Gastrocnemius medialis (tissue), 4 donors: ENCODE results near the gene VEGFC. TPM values are rescaled to one million over a fixed set of nuclear protein-coding genes. Genes with fewer than 3 reads are reported as not detected.

Experiments
- ATAC-seq, 2 donors: fragments of 150-250 bp; one replicate each; pipeline ENCODE4 v1.9.1; 2016
- DNase-seq, 2 donors: peaks; one replicate each; pipeline ENCODE4 v3.0.0-alpha.2; 2019
- H3K27ac ChIP-seq, 4 donors: fragments of 200-600 bp; sonication (generic); 1 replicate in 1 of 4; 2 replicates in 3 of 4; pipeline ENCODE4 v1.5.1; 2016 to 2018; ENCODE audit warnings: mild to moderate bottlenecking in 2 of 4, moderate library complexity in 1 of 4
- H3K27me3 ChIP-seq, 3 donors: fragments of 200-600 bp; sonication (generic) in 2 of 3; 1 replicate in 1 of 3; 2 replicates in 2 of 3; pipeline versions ENCODE4 v1.5.1 to v1.6.0; 2016 to 2019; ENCODE audit warnings: mild to moderate bottlenecking in 1 of 3, moderate library complexity in 1 of 3
- H3K36me3 ChIP-seq, 2 donors: fragments of 200-600 bp; sonication (generic) in 1 of 2; one replicate each; pipeline ENCODE4 v1.5.1; 2017 to 2018
- H3K4me1 ChIP-seq, 2 donors: fragments of 200-600 bp; sonication (generic) in 1 of 2; one replicate each; pipeline ENCODE4 v1.5.1; 2016 to 2017; ENCODE audit warnings: mild to moderate bottlenecking in 2 of 2
- H3K4me3 ChIP-seq, 4 donors: fragments of 200-600 bp; sonication (generic) in 3 of 4; 1 replicate in 1 of 4; 2 replicates in 3 of 4; pipeline ENCODE4 v1.5.1; 2016 to 2019; ENCODE audit warnings: mild to moderate bottlenecking in 2 of 4
- H3K9me3 ChIP-seq, 3 donors: fragments of 200-600 bp; sonication (generic) in 2 of 3; 1 replicate in 1 of 3; 2 replicates in 2 of 3; pipeline ENCODE4 v1.5.1; 2016 to 2019
- CTCF ChIP-seq, 5 experiments: fragments of 450-650 bp in 3 of 5; fragments of 200-600 bp in 2 of 5; sonication (generic) in 2 of 5; IDR thresholded peaks in 4 of 5; conservative IDR thresholded peaks in 1 of 5; 1 replicate in 4 of 5; 2 replicates in 1 of 5; pipeline ENCODE4 v1.5.1; 2016 to 2019; ENCODE audit warnings: antibody characterized with exemption in 5 of 5, mild to moderate bottlenecking in 3 of 5, moderate library complexity in 3 of 5
- POLR2A ChIP-seq, 2 donors: fragments of 450-650 bp; IDR thresholded peaks; one replicate each; pipeline ENCODE4 v1.6.1; 2017; ENCODE audit warnings: antibody characterized with exemption in 2 of 2, mild to moderate bottlenecking in 2 of 2, moderate library complexity in 2 of 2
- in situ Hi-C, 4 donors: fragments of 200-750 bp; cut with MboI; loops; one replicate each; pipeline versions ENCODE4 v1.15.0 to v1.8.0; 2017; ENCODE audit warnings: low sequenced_read_pairs in 4 of 4
- intact Hi-C: fragments of 100-400 bp; cut with DNase I; formaldehyde crosslinking; loops from one replicate; pipeline ENCODE4 v1.15.1; 2023; ENCODE audit warnings: low total_unique reads
- total RNA-seq, 4 donors: library from RNA; depleted of rRNA; stranded (reverse); fragments of >200 nt; gene quantifications; one replicate each; pipeline versions ENCODE4 v1.1.0 to v1.2.3, GENCODE V29; 2016

VEGFC gene
- total RNA-seq, 4 donors from 2014 or later: 1.1 to 2.9 (median 2.3) TPM

- TF ChIP-seq CTCF (IDR thresholded peaks at IDR 0.05 in 4 of 5, conservative IDR thresholded peaks at IDR 0.05 in 1 of 5): no peak
- TF ChIP-seq POLR2A (IDR thresholded peaks at IDR 0.05): no peak
- Histone ChIP-seq H3K4me1 (no peaks in the 10 kb centered on the region), H3K4me3 (no peak overlapping the region), H3K27ac (no peak overlapping the region), H3K27me3 (no peaks in the 10 kb centered on the region), H3K9me3 (no peaks in the 10 kb centered on the region), H3K36me3 (no peaks in the 10 kb centered on the region)
- ATAC-seq: no peak
- intact Hi-C loops: no loop called here
- no peak for DNase-seq
- in situ Hi-C loops: no loop called here
Measured at GRCh38 chr4:176753049-176753448, 39.7 kb downstream of the VEGFC start.

GRCh38 chr4:176752191-176752749, 40.5 kb downstream of the VEGFC start:
- Histone ChIP-seq H3K4me3 (no peak overlapping the region), H3K9me3 (no peaks in the 10 kb centered on the region), H3K27ac (peak overlapping the region in 2 of 4 donors; percentile 53), H3K36me3 (no peaks in the 10 kb centered on the region), H3K4me1 (no peaks in the 10 kb centered on the region), H3K27me3 (no peaks in the 10 kb centered on the region)
- TF ChIP-seq POLR2A (IDR thresholded peaks at IDR 0.05): no peak
- no peak for TF ChIP-seq CTCF (IDR thresholded peaks at IDR 0.05 in 4 of 5, conservative IDR thresholded peaks at IDR 0.05 in 1 of 5)
- intact Hi-C loops (no loop called here), in situ Hi-C loops (no loop called here)
- ATAC-seq: peak; percentile 24 to 67
- no peak for DNase-seq

- Histone ChIP-seq H3K4me1 (no peaks in the 10 kb centered on the region), H3K27ac (peak overlapping the region in 1 of 4 donors; percentile 53), H3K27me3 (no peaks in the 10 kb centered on the region), H3K36me3 (no peaks in the 10 kb centered on the region), H3K4me3 (no peak overlapping the region), H3K9me3 (no peaks in the 10 kb centered on the region)
- intact Hi-C loops: no loop called here
- DNase-seq (no peak), ATAC-seq (no peak)
- TF ChIP-seq CTCF (IDR thresholded peaks at IDR 0.05 in 4 of 5, conservative IDR thresholded peaks at IDR 0.05 in 1 of 5): no peak
- TF ChIP-seq POLR2A (IDR thresholded peaks at IDR 0.05): no peak
- in situ Hi-C loops: no loop called here
Measured at GRCh38 chr4:176751061-176751460, 41.7 kb downstream of the VEGFC start.

GRCh38 chr4:176746846-176747245, 45.9 kb downstream of the VEGFC start:
- intact Hi-C loops (no loop called here), in situ Hi-C loops (no loop called here)
- Histone ChIP-seq H3K27me3 (no peaks in the 10 kb centered on the region), H3K36me3 (no peaks in the 10 kb centered on the region), H3K4me3 (no peak overlapping the region), H3K4me1 (no peaks in the 10 kb centered on the region), H3K9me3 (no peaks in the 10 kb centered on the region), H3K27ac (no peak overlapping the region)
- ATAC-seq (no peak), DNase-seq (no peak)
- TF ChIP-seq CTCF (IDR thresholded peaks at IDR 0.05 in 4 of 5, conservative IDR thresholded peaks at IDR 0.05 in 1 of 5) (no peak), POLR2A (IDR thresholded peaks at IDR 0.05) (no peak)

- H3K4me3 ChIP-seq: no peak overlapping the region
- in situ Hi-C loops (no loop called here), intact Hi-C loops (no loop called here)
- TF ChIP-seq POLR2A (IDR thresholded peaks at IDR 0.05): no peak
- TF ChIP-seq CTCF (IDR thresholded peaks at IDR 0.05 in 4 of 5, conservative IDR thresholded peaks at IDR 0.05 in 1 of 5): no peak
- H3K27me3 ChIP-seq: no peaks in the 10 kb centered on the region
- H3K9me3 ChIP-seq: no peaks in the 10 kb centered on the region
- H3K4me1 ChIP-seq: no peaks in the 10 kb centered on the region
- DNase-seq (no peak), ATAC-seq (no peak)
- H3K27ac ChIP-seq: no peak overlapping the region
- H3K36me3 ChIP-seq: no peaks in the 10 kb centered on the region
Measured at GRCh38 chr4:176745902-176746301, 46.8 kb downstream of the VEGFC start.
